ENCODE results near the gene FOXO3.
A peak's percentile ranks its signal among the peaks of the same experiment; 100 is the strongest.
"Not testable (repeated sequence)": the region's sequence is repeated elsewhere in the genome, so short reads cannot be mapped to it uniquely, and the experiment has no call there.

The FOXO3 gene

DNA sequence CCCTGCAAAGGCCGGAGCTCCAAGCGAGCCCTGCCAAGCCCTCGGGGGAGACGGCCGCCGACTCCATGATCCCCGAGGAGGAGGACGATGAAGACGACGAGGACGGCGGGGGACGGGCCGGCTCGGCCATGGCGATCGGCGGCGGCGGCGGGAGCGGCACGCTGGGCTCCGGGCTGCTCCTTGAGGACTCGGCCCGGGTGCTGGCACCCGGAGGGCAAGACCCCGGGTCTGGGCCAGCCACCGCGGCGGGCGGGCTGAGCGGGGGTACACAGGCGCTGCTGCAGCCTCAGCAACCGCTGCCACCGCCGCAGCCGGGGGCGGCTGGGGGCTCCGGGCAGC, 561 bp downstream of the FOXO3 start:
- H3K27ac Mint-ChIP-seq; H3K4me3 Mint-ChIP-seq; DNase-seq (ENCODE audit: low spot score); H3K9me3 Mint-ChIP-seq: not testable (repeated sequence)
- Mint-ChIP-seq H3K4me1 (ENCODE audit: low read depth) (peaks cover 45% of the 10 kb centered on the region), H3K36me3 (ENCODE audit: low read depth) (peaks cover 16% of the 10 kb centered on the region), H3K27me3 (ENCODE audit: low read depth) (peaks cover 28% of the 10 kb centered on the region)

DNA sequence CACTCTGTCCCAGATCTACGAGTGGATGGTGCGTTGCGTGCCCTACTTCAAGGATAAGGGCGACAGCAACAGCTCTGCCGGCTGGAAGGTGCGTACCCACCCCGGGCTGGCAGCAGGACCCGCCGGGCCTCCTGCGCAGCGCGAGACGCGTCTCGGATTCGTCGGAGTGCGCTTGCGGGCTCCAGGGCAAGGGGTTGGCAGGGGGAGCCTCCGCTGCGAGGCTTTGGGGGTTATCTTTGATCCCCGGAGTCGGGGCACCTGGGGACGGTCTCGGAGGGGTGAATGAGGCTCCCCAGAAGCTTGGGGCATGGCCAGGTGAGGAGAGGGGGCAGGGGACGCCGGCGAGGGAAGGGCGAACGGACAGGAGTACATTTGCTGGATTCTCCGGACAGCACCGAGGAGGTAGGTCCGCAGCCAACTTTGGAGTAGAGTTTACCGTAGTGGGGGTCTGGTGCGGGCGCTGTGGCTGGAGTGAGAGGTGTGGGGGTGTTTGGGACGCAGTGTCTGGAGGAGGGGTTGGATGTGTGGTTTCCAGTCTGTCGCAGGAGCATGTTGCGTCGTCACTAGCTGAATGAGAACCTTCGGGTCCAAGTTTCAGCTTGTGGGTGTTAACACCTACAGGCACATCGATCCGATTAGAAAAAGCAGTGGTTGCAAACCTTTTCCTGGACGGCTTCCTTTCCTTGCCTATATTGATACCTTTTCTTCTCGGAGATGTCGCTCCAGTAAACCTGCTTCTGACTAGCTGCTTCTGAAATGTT, 1.2 kb downstream of the FOXO3 start:
- Mint-ChIP-seq H3K9me3 (no peaks in the 10 kb centered on the region), H3K4me1 (ENCODE audit: low read depth) (peaks cover 44% of the 10 kb centered on the region), H3K27me3 (ENCODE audit: low read depth) (peaks cover 21% of the 10 kb centered on the region), H3K36me3 (ENCODE audit: low read depth) (peaks cover 16% of the 10 kb centered on the region), H3K27ac (no peak overlapping the region), H3K4me3 (peak overlapping the region; percentile 55)
- DNase-seq (ENCODE audit: low spot score), result no peak

DNA sequence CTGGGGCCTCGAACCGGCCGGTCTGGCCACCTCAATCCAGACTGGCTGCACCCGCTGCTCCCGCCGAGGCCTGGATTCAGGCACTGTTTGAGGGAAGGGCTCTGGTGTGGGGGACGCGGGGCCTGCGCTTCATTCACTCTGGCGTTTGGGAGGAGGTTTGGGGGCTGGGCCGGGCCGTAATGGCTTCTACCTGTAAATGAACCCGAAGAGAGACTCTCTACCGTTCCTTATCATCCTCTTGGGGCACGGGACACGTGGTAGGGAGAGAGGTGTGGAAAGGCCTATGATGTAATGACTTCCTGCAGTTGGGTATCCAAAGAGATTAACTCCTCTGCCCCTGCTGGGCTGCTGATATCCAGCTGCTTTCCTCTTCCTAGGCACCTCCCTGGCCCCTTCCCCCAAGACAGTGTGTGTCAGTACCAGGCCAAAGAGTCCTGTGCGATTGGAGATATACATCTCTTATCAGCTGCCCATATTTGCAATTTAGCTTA, 1.8 kb downstream of the FOXO3 start:
- H3K9me3 Mint-ChIP-seq, result no peaks in the 10 kb centered on the region
- H3K36me3 Mint-ChIP-seq (ENCODE audit: low read depth), result peaks cover 16% of the 10 kb centered on the region
- H3K4me1 Mint-ChIP-seq (ENCODE audit: low read depth), result peaks cover 41% of the 10 kb centered on the region
- peaks cover 23% of the 10 kb centered on the region for H3K27me3 Mint-ChIP-seq (ENCODE audit: low read depth)
- H3K4me3 Mint-ChIP-seq, result peak overlapping the region; percentile 55
- no peak overlapping the region for H3K27ac Mint-ChIP-seq
- no peak for DNase-seq (ENCODE audit: low spot score)

DNA sequence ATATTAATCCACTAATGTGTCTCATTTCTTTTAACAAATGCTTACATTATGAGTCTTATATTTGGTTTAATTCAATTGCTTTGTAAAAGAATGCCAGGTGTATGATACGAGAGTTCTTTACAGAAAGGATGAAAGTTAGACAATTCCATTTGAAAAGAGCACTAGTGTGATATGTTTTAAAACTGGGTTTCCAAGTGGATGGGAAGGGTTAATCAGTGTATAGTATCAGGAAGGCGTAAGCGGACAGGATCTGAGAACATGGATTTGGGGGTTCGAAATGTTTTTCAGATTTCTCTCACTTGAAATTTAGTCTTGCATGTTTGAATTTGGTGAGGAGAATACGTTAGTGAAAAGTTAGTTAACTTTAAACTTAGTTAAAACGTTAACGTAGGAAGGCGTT, 2.6 kb downstream of the FOXO3 start:
- peaks cover 41% of the 10 kb centered on the region for H3K4me1 Mint-ChIP-seq (ENCODE audit: low read depth)
- H3K4me3 Mint-ChIP-seq, result no peak overlapping the region
- peaks cover 19% of the 10 kb centered on the region for H3K36me3 Mint-ChIP-seq (ENCODE audit: low read depth)
- no peaks in the 10 kb centered on the region for H3K9me3 Mint-ChIP-seq
- H3K27ac Mint-ChIP-seq, result no peak overlapping the region
- DNase-seq (ENCODE audit: low spot score), result no peak
- peaks cover 26% of the 10 kb centered on the region for H3K27me3 Mint-ChIP-seq (ENCODE audit: low read depth)

DNA sequence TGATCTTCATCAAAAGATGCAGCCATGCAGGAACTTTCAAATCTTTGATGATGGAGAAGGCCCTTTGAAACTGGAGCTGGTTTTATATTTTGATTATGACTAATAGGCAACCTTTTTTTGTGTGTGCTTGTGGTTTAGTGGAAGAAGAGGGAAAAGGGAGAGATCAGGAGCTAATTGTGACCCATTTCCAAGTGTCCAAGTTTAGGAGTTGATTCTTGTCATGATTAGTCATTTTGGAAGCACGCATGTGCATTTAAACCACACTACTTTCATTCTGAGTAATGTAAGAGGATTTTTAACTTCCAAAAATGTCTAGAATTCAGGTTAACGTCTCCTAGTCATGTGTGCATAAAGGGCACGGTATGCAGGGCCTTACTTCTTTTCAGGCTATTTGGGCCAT, 3.5 kb downstream of the FOXO3 start:
- Mint-ChIP-seq H3K4me3 (peak overlapping the region; percentile 70), H3K27ac (peak overlapping the region; percentile 43), H3K27me3 (ENCODE audit: low read depth) (peaks cover 28% of the 10 kb centered on the region), H3K36me3 (ENCODE audit: low read depth) (peaks cover 27% of the 10 kb centered on the region), H3K4me1 (ENCODE audit: low read depth) (peaks cover 43% of the 10 kb centered on the region), H3K9me3 (no peaks in the 10 kb centered on the region)
- DNase-seq (ENCODE audit: low spot score), result peak; percentile 29

DNA sequence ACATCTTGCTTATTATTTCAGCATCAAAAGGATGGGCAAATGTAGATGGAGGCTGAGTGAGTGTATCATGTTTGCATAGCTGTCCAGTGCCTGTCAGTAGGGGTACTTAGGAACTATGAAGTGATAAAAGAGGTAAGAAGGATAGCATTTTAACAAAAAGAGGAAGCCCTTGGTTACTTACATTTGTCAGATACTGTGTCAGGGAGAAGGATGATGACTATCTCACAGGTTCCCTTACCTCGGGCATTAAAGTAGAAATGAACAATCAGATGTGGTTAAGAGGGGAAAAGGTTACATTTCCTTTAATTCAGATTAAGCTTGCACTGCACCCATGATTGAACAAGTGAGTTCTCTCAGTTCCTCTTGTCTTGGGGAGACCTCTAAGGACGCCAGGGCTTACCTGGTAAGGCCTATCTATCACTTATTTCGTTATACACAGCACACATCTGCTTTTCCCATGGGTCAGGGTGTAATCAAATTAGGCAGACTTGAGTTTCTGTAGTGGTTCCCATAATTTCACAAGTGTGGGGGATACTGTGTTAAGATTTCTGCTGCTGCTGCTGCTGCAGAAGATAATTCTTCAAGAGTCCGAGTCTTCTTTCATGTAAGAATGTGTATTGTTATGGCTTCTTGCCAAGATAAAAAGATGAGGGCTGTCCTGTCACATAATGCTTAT, 4.5 kb downstream of the FOXO3 start:
- peak overlapping the region; percentile 43 for H3K27ac Mint-ChIP-seq
- H3K27me3 Mint-ChIP-seq (ENCODE audit: low read depth), result peaks cover 28% of the 10 kb centered on the region
- H3K36me3 Mint-ChIP-seq (ENCODE audit: low read depth), result peaks cover 32% of the 10 kb centered on the region
- DNase-seq (ENCODE audit: low spot score), result peak; percentile 12
- peak overlapping the region; percentile 70 for H3K4me3 Mint-ChIP-seq
- H3K9me3 Mint-ChIP-seq, result no peaks in the 10 kb centered on the region
- H3K4me1 Mint-ChIP-seq (ENCODE audit: low read depth), result peaks cover 43% of the 10 kb centered on the region

DNA sequence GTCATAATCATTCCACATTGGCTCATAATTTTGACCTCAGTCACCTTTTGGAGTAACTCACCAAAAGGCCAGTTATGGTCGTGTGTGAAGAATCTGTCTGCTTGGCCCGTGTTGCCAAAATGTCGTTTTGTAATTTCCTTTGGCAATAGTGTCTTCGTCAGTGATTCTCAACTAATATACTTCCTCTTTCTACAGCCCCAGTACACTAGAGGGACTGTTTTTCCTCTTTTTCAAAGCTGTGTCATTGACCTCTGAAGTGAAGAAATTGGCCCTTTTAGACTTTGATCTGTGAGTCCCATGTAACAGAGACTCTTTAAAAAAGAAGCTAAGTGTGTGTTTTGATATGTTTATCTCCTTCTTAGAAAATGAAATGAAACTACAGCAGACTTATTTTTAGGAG, 5.2 kb downstream of the FOXO3 start:
- H3K4me1 Mint-ChIP-seq (ENCODE audit: low read depth), result peaks cover 43% of the 10 kb centered on the region
- H3K27me3 Mint-ChIP-seq (ENCODE audit: low read depth), result peaks cover 28% of the 10 kb centered on the region
- peaks cover 36% of the 10 kb centered on the region for H3K36me3 Mint-ChIP-seq (ENCODE audit: low read depth)
- DNase-seq (ENCODE audit: low spot score), result no peak
- H3K9me3 Mint-ChIP-seq, result no peaks in the 10 kb centered on the region
- peak overlapping the region; percentile 40 for H3K4me3 Mint-ChIP-seq
- H3K27ac Mint-ChIP-seq, result peak overlapping the region; percentile 49

DNA sequence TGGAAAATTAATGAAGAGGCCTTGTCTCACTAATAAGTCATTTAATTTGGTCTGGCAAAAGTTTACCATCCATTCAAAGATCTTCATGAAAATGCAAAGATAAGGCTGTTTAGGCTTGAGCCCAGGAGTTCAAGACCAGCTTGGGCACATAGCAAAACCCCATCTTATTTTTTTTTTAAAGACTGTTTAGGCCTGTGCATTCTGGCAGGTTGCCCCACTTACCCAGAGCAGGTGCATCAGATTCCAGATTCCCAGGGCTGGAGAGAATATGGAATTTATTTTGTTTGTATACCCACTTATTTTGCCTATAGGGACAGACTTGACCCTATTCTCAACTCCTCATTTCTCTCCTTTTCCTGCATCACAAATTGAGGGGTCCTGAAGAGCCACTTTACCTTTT, 5.7 kb downstream of the FOXO3 start:
- H3K27me3 Mint-ChIP-seq (ENCODE audit: low read depth), result peaks cover 30% of the 10 kb centered on the region
- no peaks in the 10 kb centered on the region for H3K9me3 Mint-ChIP-seq
- H3K4me1 Mint-ChIP-seq (ENCODE audit: low read depth), result peaks cover 43% of the 10 kb centered on the region
- DNase-seq (ENCODE audit: low spot score), result no peak
- peaks cover 41% of the 10 kb centered on the region for H3K36me3 Mint-ChIP-seq (ENCODE audit: low read depth)
- H3K4me3 Mint-ChIP-seq, result peak overlapping the region; percentile 40
- no peak overlapping the region for H3K27ac Mint-ChIP-seq

DNA sequence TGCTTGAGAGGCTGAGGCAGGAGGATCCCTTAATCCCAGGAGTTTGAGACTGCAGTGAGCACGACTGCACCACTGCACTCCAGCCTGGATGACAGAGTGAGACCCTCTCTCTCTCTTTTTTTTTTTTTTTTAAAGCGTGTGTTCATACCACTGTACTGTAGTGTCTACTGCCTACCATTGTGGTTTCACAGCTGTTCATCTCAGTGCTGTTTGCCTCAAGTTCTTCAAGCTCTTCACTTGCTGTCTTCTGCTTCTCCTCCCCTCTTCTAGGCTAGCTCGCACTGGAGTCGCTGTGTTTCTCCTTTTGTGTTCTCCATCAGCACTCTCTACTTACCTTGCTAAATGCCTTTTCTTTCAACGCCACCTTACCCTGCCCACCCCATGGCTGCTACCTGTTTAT, 7.4 kb downstream of the FOXO3 start:
- H3K4me1 Mint-ChIP-seq (ENCODE audit: low read depth), result peaks cover 36% of the 10 kb centered on the region
- no peak overlapping the region for H3K4me3 Mint-ChIP-seq

DNA sequence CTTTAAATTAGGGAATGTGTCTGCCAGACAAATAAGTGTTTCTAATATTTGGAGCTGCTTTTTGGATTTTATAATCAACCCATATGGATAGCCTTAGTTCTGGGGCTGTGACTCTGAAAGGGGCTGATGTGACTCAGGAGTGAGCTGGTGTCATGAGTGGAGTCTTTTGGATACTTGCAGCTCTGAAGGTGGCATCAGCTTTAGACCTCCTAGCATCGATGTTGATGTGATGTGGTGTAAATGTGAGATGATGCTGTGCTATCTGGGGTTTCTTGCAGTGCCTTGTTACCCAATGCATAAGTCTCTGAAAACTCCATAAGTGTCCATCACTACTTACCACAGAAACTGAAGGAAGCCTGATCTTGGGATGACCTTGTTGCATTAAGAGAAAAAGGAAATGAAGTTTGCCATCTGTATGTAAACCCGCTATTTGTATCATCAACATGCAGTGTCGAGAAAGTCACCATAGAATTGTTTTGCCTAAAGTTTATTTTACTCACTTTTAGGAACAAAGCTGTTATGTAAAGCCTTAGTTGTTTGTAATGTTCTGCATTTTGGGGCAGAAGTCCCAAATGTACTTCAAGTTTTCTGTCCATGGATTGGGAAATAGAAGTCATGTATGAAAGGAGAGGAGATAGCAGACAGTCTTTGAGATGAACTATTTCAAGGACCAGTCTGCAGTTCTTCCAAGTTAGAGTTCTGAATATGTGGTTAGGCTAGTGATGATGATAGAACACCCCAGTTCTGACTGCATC, 8.0 kb downstream of the FOXO3 start:
- H3K27ac Mint-ChIP-seq, result no peak overlapping the region
- H3K4me1 Mint-ChIP-seq (ENCODE audit: low read depth), result peaks cover 33% of the 10 kb centered on the region
- no peak overlapping the region for H3K4me3 Mint-ChIP-seq
- H3K27me3 Mint-ChIP-seq (ENCODE audit: low read depth), result peaks cover 20% of the 10 kb centered on the region
- H3K9me3 Mint-ChIP-seq, result no peaks in the 10 kb centered on the region
- H3K36me3 Mint-ChIP-seq (ENCODE audit: low read depth), result peaks cover 33% of the 10 kb centered on the region
- DNase-seq (ENCODE audit: low spot score), result no peak

More for the DNA sequence above, 7.4 kb downstream of the FOXO3 start:
- Mint-ChIP-seq H3K36me3 (ENCODE audit: low read depth) (peaks cover 36% of the 10 kb centered on the region), H3K27me3 (ENCODE audit: low read depth) (peaks cover 23% of the 10 kb centered on the region), H3K9me3 (no peaks in the 10 kb centered on the region), H3K27ac (no peak overlapping the region)
- no peak for DNase-seq (ENCODE audit: low spot score)

DNA sequence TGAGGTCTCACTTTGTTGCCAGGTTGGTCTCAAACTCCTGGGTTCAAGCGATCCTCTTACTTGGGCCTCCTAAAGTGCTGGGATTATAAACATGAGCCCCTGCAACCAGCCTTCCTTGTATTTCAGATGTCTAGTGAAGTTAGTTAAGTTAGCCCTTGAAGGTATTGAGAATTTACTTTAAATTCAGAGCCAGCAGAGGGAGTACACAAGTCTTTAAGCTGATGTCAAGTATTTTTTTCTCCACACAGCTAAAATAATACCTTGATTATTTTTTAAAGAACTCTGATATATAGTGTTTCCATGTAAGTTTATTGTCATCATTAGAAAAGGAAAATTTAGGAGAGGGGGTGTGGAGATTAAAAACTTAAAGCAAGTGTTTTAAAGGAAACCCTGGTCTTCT, 9.8 kb downstream of the FOXO3 start:
- Mint-ChIP-seq H3K9me3 (no peaks in the 10 kb centered on the region), H3K27me3 (ENCODE audit: low read depth) (peaks cover 25% of the 10 kb centered on the region), H3K4me3 (no peak overlapping the region), H3K36me3 (ENCODE audit: low read depth) (peaks cover 33% of the 10 kb centered on the region), H3K4me1 (ENCODE audit: low read depth) (peaks cover 22% of the 10 kb centered on the region), H3K27ac (no peak overlapping the region)
- no peak for DNase-seq (ENCODE audit: low spot score)

DNA sequence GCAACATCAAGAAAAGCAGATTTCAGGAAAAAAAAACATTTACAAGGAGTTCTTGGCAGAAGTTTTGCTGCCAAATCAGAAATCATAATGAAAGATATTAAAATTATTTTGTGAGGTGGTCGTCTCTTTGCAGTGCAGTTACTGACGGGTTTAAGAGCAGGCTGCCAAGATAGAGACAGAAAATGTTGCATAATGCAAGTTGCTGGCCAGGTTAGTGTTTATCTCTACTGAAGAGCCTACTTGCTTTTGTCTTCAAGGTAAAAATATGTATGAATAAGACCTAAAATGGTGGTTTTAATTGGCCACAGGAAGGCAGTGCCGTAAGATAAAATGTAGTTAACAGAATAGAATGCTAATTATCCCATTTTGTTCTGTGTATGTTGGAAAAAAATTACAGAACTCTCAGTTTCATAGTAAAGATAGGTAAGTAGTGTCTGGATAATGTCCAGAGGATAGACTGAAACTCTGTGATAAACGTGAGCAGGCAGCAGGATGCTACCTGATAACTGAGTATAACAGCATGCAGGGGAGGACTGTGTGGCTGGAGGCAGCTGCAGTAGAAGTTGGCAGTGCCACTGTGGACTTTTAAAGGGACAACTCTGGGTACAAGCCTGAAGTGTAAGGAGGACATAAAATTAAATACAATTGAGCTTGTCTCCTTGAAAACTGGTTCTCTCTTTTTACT, 13.9 kb downstream of the FOXO3 start:
- H3K27ac Mint-ChIP-seq, result no peak overlapping the region
- H3K36me3 Mint-ChIP-seq (ENCODE audit: low read depth), result peaks cover 18% of the 10 kb centered on the region
- no peak overlapping the region for H3K4me3 Mint-ChIP-seq
- H3K9me3 Mint-ChIP-seq, result no peaks in the 10 kb centered on the region
- H3K4me1 Mint-ChIP-seq (ENCODE audit: low read depth), result peaks cover 19% of the 10 kb centered on the region
- DNase-seq (ENCODE audit: low spot score), result no peak
- peaks cover 13% of the 10 kb centered on the region for H3K27me3 Mint-ChIP-seq (ENCODE audit: low read depth)

DNA sequence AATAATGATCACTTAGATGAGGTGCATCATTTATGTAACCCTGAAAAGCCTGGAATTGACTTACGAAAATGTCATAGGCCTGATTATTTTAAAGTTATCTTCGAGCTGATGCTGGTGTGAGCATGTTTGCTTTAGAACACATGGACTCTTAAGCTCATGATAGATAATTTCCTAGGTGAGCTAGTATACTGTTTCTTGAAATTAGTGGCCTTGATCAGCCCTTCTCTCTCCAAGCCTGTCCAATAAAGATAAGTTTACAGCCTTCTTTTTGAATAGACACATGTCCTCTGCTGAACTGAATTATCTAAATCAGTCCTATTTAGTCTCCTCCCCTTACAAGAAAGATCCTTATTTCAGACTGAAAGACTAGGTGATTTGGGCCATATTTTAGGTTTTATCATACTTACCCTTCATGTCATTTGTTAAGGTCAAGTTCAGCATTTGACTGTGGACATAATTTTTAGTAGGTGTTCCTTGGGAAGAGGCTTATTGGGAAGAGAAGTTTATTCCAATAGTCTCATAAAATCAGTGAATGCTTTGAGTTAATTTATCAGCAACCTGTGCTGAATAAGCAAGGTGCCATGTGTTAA, 15.3 kb downstream of the FOXO3 start:
- Mint-ChIP-seq H3K36me3 (ENCODE audit: low read depth) (peaks cover 12% of the 10 kb centered on the region), H3K27me3 (ENCODE audit: low read depth) (peaks cover 13% of the 10 kb centered on the region), H3K4me1 (ENCODE audit: low read depth) (peaks cover 21% of the 10 kb centered on the region), H3K27ac (no peak overlapping the region), H3K9me3 (no peaks in the 10 kb centered on the region), H3K4me3 (no peak overlapping the region)
- DNase-seq (ENCODE audit: low spot score), result no peak
